Stimulated activated CD4-positive, alpha-beta T cell treated with anti-CD3 and anti-CD28 coated beads, Interleukin-15, amount 100 ng/mL, for 48 hours (primary cell): ENCODE measurements around the gene SON.
A peak's percentile ranks its signal among the peaks of the same experiment; 100 is the strongest.
"Not testable (repeated sequence)": the region's sequence is repeated elsewhere in the genome, so short reads cannot be mapped to it uniquely, and the experiment has no call there.

Experiments used
- DNase-seq, 2 donors: peaks; one replicate each; pipeline ENCODE4 v3.0.0-alpha.2; 2020; ENCODE audit warnings: low read depth in 2 of 2

Gene SON, protein sequence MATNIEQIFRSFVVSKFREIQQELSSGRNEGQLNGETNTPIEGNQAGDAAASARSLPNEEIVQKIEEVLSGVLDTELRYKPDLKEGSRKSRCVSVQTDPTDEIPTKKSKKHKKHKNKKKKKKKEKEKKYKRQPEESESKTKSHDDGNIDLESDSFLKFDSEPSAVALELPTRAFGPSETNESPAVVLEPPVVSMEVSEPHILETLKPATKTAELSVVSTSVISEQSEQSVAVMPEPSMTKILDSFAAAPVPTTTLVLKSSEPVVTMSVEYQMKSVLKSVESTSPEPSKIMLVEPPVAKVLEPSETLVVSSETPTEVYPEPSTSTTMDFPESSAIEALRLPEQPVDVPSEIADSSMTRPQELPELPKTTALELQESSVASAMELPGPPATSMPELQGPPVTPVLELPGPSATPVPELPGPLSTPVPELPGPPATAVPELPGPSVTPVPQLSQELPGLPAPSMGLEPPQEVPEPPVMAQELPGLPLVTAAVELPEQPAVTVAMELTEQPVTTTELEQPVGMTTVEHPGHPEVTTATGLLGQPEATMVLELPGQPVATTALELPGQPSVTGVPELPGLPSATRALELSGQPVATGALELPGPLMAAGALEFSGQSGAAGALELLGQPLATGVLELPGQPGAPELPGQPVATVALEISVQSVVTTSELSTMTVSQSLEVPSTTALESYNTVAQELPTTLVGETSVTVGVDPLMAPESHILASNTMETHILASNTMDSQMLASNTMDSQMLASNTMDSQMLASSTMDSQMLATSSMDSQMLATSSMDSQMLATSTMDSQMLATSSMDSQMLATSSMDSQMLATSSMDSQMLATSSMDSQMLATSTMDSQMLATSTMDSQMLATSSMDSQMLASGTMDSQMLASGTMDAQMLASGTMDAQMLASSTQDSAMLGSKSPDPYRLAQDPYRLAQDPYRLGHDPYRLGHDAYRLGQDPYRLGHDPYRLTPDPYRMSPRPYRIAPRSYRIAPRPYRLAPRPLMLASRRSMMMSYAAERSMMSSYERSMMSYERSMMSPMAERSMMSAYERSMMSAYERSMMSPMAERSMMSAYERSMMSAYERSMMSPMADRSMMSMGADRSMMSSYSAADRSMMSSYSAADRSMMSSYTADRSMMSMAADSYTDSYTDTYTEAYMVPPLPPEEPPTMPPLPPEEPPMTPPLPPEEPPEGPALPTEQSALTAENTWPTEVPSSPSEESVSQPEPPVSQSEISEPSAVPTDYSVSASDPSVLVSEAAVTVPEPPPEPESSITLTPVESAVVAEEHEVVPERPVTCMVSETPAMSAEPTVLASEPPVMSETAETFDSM (N-terminal part only)

DNA sequence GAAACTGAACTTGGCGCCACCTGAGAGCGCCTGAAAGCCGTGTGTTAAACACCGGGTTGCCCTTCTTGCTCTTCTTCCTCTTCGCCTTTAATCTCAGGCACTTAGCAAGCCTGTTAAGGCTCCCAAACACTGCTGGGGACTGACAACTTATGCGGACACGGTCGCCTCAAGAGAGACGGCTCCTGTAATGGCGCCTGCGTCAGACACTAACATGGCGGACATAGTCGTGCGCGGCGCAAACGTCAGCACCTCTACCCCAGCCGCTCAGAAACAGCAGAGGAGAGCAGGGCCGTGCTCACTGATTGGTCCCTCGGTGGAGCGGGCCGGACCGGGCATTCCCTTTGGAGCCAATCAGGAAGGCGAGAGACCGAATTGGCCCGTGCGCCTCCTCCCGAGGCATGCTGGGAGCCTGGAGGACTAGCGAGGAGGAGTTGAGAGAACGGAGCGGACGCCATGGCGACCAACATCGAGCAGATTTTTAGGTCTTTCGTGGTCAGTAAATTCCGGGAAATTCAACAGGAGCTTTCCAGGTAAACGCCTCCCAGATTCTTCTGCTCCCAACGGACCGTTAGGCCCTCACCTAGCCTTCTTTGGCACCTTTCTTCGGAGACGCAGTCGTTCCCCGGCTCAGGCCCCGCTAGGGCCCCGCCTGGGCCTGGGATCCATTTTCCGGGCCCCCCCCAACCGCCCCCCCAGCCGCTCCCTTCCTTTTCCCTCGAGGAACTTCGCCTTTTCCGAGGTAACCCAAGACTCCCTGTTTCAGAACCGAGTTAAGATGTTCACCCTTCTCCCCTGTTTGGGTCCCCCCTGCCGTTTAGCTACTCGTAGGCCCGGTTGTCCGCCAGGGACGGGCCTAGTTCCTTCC, at the start of gene SON:
TSS of gene SON (plus strand) at position 399 of the 865 bp plus-strand sequence. CDS start at position 454, 55 bp downstream.
- peak; percentile 97 to 98 for DNase-seq

DNA sequence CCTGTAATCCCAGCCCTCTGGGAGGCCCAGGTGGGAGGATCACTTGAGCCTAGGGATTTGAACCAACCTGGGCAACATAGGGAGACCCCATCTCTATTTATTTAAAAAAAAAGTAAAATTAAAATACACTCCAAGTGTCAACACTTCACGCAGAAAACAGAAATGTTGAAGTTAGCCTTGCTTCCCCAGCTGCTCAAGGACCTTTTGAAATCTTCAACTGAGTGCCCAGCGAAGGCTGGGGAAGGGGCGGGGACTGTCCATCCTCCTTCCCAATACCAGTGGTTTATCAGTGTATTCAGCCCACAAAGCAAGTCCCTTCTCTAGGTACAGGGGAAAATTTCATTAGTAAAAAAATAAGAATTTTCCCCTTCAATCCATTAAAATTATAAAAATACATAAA, 49.1 kb upstream of the SON start:
- no peak for DNase-seq

DNA sequence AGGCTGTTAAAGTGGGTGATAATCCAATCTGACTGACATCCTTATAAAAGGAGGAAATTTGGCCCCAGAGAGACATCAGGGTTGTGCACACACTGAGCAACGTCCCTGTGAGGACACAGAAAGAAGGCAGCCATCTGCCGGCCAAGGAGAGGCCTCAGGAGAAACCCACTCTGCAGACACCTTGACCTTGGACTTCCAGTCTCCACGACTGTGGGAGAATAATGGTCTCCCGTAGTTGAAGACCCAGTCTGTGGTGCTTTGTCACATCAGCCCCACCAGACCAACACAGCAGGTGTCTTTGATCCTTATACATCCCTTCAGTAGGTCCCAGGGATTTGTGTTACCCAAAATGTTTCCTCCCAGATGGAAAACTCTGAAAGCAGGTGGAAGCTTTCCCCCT, 47.1 kb upstream of the SON start:
- no peak for DNase-seq

DNA sequence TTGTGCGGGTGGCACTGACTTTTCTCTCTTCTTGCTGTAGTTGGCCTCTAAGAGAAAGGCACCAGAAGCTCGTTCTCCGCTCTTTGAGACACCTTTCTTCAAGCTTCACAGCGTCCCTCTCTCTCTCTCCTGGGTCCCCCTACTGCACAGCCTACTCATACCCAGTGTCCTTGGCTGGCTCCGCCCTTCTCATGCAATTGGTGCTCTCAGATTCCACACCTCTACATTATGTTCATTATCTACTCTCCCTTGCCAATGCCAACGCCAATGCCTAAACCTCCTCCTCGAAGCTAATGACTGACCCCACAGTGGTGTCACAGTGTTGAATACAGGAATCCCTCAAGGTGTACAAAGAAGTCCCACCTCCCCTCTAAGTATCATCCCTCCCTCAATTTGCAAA, 46.5 kb upstream of the SON start:
- DNase-seq, result no peak

DNA sequence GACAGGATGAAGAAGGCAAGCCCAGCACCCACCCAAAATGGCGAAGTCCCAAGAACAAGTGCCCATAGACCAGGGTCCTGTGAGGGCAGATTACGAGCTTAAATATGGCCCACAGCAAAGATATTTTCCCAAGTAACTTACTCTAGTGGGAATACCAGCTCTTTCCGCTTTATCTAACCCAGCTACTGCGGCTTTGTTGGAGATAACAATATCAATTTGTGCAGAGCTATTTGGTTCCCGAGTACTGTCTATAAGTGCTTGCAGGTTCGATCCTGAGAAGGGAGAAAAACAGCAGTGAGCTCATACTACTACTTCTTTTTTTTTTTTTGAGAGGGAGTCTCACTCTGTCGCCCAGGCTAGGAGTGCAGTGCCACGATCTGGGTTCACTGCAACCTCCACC, 37.0 kb upstream of the SON start:
- DNase-seq, result no peak

DNA sequence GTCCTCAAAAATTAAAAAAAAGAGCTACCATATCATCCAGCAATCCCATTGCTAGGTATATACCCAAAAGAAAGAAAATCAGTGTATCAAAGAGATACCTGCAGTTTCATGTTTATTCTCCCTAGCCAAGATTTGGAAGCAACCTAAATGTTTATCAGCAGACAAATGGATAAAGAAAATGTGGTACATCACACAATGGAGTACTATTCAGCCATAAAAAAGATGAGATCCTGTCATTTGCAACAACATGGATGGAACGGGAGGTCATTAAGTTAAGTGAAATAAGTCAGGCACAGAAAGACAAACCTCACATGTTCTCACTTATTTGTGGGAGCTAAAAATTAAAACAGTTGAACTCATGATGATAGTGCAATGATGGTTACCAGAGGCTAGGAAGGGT, 35.8 kb upstream of the SON start:
- DNase-seq, result not testable (repeated sequence)

DNA sequence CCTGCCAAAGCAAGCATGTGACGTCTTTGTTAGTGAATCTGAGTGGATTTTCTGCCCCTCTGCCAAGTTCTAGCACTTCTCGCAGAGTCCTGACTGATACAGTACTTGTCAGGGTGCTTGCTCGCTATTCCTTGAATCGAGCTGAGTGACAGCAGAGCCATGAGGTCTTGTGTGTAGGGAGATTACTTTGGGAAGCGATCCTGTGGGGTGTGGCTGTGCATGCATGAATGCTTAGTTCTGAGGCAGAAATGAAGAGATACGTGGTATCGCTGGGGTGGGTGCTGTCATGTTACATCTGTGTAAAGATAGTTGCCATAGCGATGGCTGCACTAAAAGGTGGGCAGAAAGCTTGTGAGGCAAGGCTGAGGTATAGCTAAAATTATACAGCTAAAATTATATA, 32.0 kb upstream of the SON start:
- DNase-seq, result no peak

DNA sequence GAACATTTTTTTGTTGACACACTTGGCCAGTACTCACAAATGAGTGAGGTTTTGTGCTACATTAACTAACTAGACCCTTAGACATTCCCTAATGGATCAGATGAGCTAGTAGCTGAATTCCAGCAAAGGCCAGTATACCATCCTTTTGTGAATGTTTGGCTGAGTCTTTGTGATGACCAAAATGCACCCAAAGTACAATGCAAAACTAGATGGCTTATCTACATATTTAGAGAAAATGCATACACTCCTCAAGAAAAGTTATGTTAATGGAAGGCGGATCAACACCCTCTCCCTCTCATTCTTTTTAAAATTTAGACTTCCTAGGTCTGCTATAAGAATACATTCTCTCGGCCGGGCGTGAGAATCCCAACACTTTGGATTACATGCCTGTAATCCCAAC, 31.2 kb upstream of the SON start:
- no peak for DNase-seq

DNA sequence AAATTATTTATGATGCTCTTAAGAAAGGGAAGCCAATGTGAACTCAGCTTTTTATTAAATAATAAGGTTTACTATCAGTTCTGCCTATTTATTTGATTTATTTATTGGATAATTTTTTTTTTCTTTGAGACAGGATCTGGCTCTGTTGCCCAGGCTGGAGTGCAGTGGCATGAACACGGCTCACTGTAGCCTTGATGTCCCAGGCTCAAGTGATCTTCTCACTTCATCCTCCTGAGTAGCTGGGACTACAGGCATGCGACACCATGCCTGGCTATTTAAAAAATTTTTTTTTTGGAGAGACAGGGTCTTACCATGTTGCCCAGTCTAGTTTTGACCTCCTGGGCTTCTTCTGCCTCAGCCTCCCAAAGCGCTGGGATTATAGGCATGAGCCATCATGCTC, 30.4 kb upstream of the SON start:
- no peak for DNase-seq

DNA sequence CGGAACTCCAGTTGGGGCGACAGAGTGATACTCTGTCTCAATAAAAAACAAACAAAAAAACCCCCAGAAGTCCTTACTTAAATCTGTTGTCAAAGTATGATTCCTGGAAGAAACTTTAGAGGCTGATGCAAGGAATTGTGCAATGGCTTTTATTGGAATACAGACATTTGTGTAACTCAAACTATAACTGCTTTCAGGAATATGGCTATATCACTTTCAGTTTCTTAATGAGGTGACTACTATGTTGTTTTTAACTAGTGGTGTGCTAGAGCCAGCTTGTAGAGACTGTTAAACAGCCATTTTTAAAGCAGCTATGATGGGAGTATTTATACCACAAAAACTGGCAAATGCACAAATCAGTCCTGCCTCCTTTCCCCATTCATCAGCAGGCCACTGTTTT, 28.6 kb upstream of the SON start:
- DNase-seq, result no peak

DNA sequence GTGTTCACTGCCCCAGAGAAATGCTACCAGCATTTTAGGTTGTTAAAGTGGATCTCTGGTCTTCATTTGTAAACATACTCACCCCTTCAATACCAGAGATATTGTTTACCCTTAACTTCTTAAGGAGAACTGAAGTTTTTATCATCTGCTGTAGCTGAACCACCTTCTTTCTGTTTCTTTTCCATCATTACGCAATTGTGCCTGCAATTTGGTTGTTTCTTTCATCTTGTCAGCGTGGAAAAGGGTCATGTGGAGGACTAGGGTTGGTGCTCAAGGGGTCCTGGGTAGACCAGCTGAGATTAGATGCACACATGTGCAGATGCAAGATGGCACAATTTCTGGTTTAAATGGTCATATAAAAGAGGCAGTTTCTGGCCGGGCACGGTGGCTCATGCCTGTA, 23.9 kb upstream of the SON start:
- DNase-seq, result no peak

DNA sequence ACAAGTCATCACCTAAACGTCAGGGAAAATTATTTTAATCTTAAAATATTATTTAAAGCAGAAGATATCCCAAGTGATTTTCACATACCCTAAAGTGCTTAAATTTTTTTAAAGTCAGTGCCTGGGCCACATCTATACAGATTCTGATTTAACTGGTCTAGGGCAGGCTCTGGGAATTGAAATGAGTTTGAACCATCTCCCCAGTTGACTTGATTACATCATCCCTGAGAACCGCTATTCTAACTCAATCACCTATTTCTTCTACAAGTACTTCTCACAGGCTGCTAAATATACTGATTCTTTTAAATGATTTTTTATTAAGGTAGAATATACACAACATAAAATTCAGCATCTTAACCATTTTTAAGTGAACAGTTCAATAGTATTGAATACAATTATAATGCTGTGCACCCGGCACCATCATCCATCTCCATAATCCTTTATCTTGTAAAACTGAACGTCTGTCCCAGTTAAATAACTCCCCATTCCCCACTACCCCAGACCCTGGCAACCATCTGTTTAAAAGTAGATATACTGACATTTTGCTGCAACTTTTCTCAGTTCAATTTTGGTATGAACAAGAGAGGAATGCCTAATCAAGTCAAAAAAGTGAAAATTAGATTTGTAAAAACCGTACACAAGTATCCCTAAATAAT, 20.4 kb upstream of the SON start:
- DNase-seq, result no peak

DNA sequence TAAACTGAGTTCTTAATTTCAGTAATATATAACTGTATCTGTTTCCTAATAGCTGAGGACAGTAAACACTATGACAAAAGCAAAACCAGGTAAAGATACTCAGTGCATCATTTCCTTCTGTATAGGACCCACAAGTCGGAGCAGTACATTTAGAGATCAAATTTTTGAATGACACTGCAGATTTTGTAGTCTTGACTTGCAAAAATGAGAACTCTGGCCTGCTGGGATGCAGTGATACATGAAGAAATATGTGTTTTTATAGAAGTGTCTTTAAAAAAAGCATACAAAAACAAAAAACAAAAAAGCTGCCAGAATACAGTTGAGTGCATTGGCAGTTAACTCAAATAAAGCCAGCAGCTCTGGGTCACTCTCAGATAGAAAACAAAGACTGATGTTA, 19.9 kb upstream of the SON start:
- DNase-seq, result no peak

DNA sequence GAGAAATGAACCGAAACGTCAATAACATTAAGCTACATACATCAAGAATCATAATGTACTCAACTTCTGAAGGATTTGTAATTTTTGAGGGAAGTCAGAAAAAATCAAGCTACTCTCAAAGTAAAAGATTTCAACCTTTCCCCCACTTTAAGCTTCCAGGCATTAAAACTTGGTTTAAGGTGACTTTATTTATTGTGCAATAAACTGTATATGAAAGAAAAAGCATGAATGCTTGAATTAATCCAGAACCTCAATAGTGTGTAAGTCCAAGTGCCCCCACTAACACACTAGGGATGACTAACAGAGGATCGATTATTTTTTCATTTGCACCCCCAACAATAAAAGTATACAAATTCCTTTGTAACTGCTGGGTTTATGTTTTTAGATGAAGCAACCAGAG, 11.8 kb upstream of the SON start:
- no peak for DNase-seq

DNA sequence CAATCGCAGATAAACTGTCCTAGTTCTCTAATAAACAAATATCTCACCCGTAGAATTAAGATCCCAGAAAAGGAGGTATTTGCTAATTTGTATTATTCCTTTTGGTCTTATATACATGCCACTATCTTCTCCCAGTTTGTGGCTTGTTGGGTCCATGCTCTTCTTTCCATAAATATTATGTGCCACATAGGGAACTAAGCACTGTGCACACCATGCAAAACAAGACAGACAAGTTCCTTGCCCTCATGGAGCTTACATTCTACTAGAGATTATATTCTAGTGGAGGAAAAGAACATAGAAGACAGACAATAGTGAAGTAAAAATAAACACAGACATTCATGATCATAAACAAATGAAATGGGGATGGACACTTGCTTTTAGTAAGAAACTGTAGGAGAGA, 5.6 kb upstream of the SON start:
- no peak for DNase-seq

DNA sequence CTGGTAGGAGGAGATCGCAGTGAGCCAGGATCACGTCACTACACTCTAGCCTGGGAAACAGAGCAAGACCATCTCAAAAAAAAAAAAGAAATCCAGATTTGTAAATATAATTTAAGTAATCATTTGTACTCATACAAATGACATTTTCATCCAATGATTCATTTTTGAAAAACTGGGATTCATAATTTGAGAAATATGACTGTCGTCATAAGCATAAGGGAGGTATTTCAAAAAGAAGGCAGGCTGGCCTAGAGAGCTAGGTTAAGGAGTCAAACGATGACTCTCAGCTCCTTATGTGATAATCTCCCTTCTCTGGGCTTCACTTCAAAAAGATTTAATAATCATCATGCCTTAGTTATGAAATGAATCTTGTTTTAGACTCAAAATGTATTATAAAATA, 3.2 kb upstream of the SON start:
- DNase-seq, result no peak

DNA sequence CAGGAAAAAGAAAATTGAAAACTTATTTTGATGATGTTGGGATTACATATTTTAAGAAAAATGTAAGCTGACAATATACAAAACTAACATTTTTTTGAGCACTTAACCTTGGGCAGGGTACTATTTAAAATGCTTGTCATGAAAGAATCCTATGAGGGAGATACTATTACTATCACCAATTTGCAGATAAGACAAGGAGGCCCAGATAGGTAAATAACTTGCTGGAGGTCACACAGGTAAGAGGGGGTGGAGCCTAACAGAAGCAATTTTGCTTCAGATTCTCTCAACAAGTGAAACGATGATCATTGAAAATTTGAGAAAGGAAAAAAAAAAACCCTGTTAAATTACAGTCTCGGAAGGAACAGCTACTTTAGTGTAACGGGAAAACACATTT, 2.1 kb upstream of the SON start:
- no peak for DNase-seq

DNA sequence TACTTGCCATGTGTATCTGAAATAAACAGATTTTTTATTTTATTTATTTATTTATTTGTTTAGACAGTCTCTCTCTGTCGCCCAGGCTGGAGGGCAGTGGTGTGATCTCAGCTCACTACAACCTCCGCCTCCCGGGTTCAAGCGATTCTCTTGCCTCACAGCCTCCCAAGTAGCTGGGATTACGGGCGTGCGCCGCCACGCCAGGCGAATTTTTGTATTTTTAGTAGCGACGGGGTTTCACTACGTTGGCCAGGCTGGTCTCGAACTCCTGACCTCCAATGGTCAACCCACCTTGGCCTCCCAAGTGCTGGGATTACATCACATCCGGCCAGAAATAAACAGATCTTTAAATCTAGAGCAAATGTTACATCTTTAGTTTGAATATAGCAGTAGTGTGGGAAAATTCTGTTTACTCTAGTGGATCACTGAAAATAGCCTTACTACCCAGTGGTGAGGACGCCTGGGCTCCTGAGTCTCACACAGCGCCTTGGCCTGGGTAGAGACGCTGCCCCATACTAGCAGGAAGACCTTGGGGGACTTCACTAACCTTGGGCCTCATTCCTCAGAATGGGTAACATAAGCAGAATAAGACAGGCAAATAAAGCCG, 1.6 kb upstream of the SON start:
- no peak for DNase-seq

DNA sequence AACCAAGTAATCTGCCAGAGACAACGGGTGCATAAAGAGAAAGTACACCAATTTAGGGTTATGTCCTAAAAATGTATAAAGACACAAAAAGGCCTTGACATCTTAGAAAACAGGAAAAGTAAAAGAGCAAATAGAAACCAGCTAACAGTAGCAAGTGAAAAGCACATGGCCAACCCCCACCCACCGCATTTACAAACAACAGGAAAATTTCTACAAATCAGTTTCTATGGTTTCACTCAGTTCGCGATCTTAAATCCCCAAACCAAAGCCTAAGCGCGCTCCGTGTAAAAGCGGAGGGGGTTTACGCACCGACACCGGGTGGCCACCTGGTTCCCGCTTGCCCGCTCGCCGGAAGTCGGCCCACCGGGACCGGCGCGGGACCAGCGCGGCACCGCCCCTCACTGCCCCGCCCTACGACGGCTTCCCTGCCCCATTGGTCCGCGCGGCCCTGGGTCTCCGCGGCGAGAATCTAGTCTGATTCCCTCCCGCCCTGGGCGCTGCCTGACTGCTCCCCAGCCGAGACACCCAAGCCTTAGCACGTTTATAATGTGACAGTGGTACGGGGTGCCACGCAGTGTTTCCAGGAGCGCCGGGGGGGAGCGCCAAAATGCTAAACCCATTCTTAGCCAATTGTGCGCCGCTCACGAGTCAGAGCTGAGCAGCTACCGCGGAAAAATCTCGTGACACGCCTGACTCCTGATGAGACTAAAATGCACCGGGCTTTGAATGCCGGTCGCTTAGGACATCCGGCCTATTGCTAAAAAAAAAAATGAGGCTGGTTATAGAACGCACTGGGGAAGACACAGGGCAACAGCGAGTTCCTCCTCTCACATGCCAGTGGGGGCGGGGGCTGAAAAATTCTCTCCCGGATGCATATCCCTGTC, 840 bp upstream of the SON start, which contains the start of gene GART:
TSS of gene GART (minus strand) at position 362 of the 884 bp plus-strand sequence. CDS start 2,802 bp downstream, outside the sequence.
- DNase-seq, result peak; percentile 74 to 82
